Kidney (tissue), 14 donors: Measurements from ENCODE around the gene SPATA16. TPM values are rescaled to one million over a fixed set of nuclear protein-coding genes. Genes with fewer than 3 reads are reported as not detected.

Experiments
- DNase-seq, 5 donors: peaks; one replicate each; pipeline ENCODE4 v3.0.0-alpha.2; 2013 to 2020
- FAIRE-seq: peaks from 2 replicates; lab custom pipeline; 2012; peaks lifted over from hg19 to GRCh38; lab: Jason Lieb, UNC
- H3K27ac ChIP-seq, 2 donors: one replicate each; pipeline ENCODE4 v1.7.0; 2013; ENCODE audit warnings: low read depth in 2 of 2, low read length in 2 of 2, inconsistent platforms in 1 of 2
- H3K27me3 ChIP-seq: one replicate; pipeline ENCODE4 v1.7.1; 2013; ENCODE audit warnings: low read length, inconsistent platforms; ENCODE audit not compliant: control insufficient read depth, insufficient read depth
- H3K36me3 ChIP-seq, 3 donors: one replicate each; pipeline versions ENCODE4 v1.7.0 to v1.7.1; 2013; ENCODE audit warnings: low read length in 3 of 3, control low read depth in 1 of 3, inconsistent platforms in 1 of 3; ENCODE audit not compliant: insufficient read depth in 3 of 3, control insufficient read depth in 2 of 3
- H3K4me1 ChIP-seq, 3 donors: one replicate each; pipeline versions ENCODE4 v1.7.0 to v1.7.1; 2013; ENCODE audit warnings: low read length in 3 of 3, inconsistent platforms in 1 of 3, low read depth in 1 of 3; ENCODE audit not compliant: control insufficient read depth in 2 of 3, insufficient read depth in 2 of 3
- H3K4me3 ChIP-seq, 3 donors: one replicate each; pipeline versions ENCODE4 v1.7.0 to v1.8.1; 2013; ENCODE audit warnings: low read length in 3 of 3, control low read depth in 1 of 3, inconsistent platforms in 1 of 3
- H3K9ac ChIP-seq, 3 donors: one replicate each; pipeline versions ENCODE4 v1.7.0 to v1.7.1; 2013; ENCODE audit warnings: low read length in 3 of 3, control low read depth in 1 of 3, inconsistent platforms in 1 of 3
- H3K9me3 ChIP-seq, 3 donors: one replicate each; pipeline versions ENCODE4 v1.7.0 to v1.7.1; 2013; ENCODE audit warnings: low read length in 3 of 3, control low read depth in 1 of 3, inconsistent platforms in 1 of 3; ENCODE audit not compliant: control insufficient read depth in 2 of 3, insufficient read depth in 1 of 3
- intact Hi-C: fragments of 100-400 bp; cut with DNase I; formaldehyde crosslinking; loops from one replicate; pipeline ENCODE4 v1.11.1; 2022
- polyA plus RNA-seq: library from polyadenylated mRNA; stranded (reverse); fragments of 350-450 nt; fragmentation: Illumina TruSeq; extraction: RNeasy Lipid Tissue Mini Kit (QIAGEN cat#74804); gene quantifications from one replicate; pipeline ENCODE4 v1.2.3, GENCODE V29; 2014; ENCODE audit warnings: low read depth, low replicate concordance; ENCODE audit not compliant: insufficient read depth
- total RNA-seq: library from RNA; stranded (reverse); fragmentation: NEBNext Ultra II Directional; extraction: Animal tissue kit (Norgen Biotek cat#: 25700); gene quantifications from one replicate; pipeline ENCODE4 v1.2.1, GENCODE V29; 2021
- TF ChIP-seq, protein P1 (sequence below): IDR thresholded peaks from 3 replicates; pipeline ENCODE4 v1.5.1; 2012; ENCODE audit warnings: mild to moderate bottlenecking, moderate library complexity, borderline replicate concordance; ENCODE audit not compliant: insufficient read depth; ENCODE audit errors: extremely low read depth
- donor health status: control.
- donor health status: control.
- donor health status: control.
- donor health status: control.
- donor health status: control.
- donor health status: DM: yes; HTN: yes; CAD: no.
- donor health status: Normal renal cell carcinoma (clear cell type).

SPATA16 gene
- total and polyA plus RNA-seq, 2 donors from 2014 or later, result 0.17 TPM; not detected in 1

DNA sequence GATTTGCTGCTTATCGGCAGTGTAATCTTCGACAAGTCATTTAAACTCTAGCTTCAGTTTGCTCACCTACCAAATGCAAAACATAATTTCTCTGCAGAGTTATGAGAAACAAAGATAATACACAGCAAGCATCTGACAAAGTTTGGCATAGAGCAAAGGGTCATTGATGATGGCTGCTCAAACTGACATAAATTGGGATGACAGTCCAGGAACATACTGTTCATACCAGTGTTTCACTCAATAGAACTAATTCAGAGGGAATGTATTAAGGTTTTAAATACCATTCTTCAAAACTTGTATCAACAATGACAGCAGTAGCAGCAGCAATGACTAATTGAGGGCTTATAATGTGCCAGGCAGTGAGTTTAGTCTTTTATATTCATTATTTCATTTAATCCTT is 137.6 kb downstream of the SPATA16 start:
- Histone ChIP-seq H3K27me3 (no peaks in the 10 kb centered on the region), H3K4me3 (no peak overlapping the region), H3K4me1 (no peaks in the 10 kb centered on the region), H3K9ac (no peak overlapping the region), H3K9me3 (no peaks in the 10 kb centered on the region), H3K36me3 (no peaks in the 10 kb centered on the region), H3K27ac (no peak overlapping the region)
- TF ChIP-seq, protein P1, sequence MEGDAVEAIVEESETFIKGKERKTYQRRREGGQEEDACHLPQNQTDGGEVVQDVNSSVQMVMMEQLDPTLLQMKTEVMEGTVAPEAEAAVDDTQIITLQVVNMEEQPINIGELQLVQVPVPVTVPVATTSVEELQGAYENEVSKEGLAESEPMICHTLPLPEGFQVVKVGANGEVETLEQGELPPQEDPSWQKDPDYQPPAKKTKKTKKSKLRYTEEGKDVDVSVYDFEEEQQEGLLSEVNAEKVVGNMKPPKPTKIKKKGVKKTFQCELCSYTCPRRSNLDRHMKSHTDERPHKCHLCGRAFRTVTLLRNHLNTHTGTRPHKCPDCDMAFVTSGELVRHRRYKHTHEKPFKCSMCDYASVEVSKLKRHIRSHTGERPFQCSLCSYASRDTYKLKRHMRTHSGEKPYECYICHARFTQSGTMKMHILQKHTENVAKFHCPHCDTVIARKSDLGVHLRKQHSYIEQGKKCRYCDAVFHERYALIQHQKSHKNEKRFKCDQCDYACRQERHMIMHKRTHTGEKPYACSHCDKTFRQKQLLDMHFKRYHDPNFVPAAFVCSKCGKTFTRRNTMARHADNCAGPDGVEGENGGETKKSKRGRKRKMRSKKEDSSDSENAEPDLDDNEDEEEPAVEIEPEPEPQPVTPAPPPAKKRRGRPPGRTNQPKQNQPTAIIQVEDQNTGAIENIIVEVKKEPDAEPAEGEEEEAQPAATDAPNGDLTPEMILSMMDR, result no peak
- intact Hi-C loops, result no loop called here
- FAIRE-seq (no peak), DNase-seq (no peak)

DNA sequence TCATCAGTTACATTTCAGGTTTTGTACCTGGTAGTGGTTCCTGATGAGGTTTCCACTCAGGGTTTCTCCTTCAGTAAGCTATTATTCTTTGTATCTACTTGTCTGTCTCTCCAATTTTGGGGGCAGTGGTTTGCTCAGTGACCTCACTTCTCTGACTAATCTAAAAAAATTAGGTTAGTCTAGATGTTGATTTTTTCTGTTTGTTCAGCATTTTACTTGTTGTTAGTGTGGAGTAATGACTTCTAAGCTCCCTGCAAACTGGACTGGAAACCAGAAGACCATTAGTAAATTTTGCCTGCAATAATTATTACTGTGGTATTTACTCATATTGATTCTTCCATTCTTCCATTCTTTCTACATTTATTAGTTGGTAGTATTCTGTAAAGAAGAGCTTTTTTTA is 139.4 kb downstream of the SPATA16 start:
- Histone ChIP-seq H3K27ac (no peak overlapping the region), H3K9ac (no peak overlapping the region), H3K4me1 (no peaks in the 10 kb centered on the region), H3K9me3 (no peaks in the 10 kb centered on the region), H3K27me3 (no peaks in the 10 kb centered on the region), H3K36me3 (no peaks in the 10 kb centered on the region), H3K4me3 (no peak overlapping the region)
- DNase-seq (no peak), FAIRE-seq (no peak)
- intact Hi-C loops, result no loop called here
- TF ChIP-seq, protein P1, result no peak

DNA sequence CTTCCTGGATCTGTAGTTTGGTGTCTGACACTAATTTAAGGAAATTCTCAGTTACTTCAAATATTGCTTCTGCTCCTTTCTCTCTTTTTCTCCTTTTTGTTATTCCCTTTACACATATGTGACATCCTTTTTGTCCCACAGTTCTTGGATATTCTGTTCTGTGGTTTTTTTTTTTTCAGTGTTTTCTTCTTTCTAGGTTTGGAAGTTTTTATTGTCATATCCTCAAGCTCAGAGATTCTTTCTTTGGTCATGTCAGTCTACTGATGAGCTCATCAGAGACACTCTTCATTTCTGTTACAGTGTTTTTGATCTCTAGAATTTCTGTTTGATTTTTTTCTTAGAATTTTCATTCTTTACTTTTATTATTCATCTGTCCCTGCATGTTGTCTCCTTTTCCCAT is 140.5 kb downstream of the SPATA16 start:
- TF ChIP-seq, protein P1, result no peak
- Histone ChIP-seq H3K27me3 (no peaks in the 10 kb centered on the region), H3K36me3 (no peaks in the 10 kb centered on the region), H3K9ac (no peak overlapping the region), H3K27ac (no peak overlapping the region), H3K4me1 (no peaks in the 10 kb centered on the region), H3K9me3 (no peaks in the 10 kb centered on the region), H3K4me3 (no peak overlapping the region)
- FAIRE-seq, result no peak
- intact Hi-C loops, result no loop called here
- DNase-seq, result no peak

DNA sequence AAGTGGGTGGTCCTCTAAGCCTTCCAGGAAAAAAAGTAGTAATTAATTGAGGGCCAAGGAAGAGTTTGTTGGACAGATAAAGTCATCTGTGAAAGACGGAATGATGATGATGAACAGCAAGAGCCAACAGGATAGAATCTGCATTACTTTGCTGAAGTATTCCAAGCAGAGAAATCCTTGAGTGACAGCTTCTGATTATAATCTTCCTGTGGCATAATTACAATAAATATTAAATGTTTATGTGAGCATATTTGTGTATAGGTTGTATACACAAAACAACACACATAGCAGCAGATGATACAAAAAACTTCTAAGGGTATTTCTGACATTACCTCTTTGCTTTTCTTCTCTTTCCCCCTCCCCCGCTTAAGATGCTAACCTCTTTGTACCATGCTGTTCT is 147.6 kb downstream of the SPATA16 start:
- no peak for DNase-seq
- Histone ChIP-seq H3K27ac (no peak overlapping the region), H3K4me3 (no peak overlapping the region), H3K9ac (no peak overlapping the region), H3K36me3 (no peaks in the 10 kb centered on the region), H3K4me1 (no peaks in the 10 kb centered on the region), H3K9me3 (no peaks in the 10 kb centered on the region), H3K27me3 (no peaks in the 10 kb centered on the region)
- FAIRE-seq, result no peak
- intact Hi-C loops, result no loop called here
- TF ChIP-seq, protein P1, result no peak
